Glomerular visceral epithelial cell (primary cell): ENCODE measurements around the gene PCDHGA9.
A peak's percentile ranks its signal among the peaks of the same experiment; 100 is the strongest.
"Not testable (repeated sequence)": the region's sequence is repeated elsewhere in the genome, so short reads cannot be mapped to it uniquely, and the experiment has no call there.

ENCODE experiments used
- DNase-seq: peaks from one replicate; pipeline ENCODE4 v3.0.0-alpha.2; 2016; ENCODE audit errors: extremely low spot score

PCDHGA9 gene

DNA sequence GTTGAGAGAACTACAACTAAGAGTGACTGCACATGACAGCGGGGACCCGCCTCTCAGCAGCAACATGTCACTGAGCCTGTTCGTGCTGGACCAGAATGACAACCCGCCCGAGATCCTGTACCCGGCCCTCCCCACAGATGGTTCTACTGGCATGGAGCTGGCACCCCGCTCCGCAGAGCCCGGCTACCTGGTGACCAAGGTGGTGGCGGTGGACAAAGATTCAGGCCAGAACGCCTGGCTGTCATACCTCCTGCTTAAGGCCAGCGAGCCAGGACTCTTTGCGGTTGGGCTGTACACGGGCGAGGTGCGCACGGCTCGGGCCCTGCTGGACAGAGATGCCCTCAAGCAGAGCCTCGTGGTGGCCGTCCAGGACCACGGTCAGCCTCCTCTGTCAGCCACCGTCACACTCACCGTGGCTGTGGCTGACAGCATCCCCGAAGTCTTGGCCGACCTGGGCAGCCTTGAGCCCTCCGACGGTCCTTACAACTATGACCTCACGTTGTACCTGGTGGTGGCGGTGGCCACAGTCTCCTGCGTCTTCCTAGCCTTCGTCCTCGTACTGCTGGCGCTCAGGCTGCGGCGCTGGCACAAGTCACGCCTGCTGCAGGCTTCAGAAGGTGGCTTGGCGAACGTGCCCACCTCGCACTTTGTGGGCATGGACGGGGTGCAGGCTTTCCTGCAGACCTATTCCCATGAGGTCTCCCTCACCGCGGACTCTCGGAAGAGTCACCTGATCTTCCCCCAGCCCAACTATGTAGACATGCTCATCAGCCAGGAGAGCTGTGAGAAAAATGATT lies 17.9 kb upstream of the PCDHGA9 start:
- DNase-seq: no peak

DNA sequence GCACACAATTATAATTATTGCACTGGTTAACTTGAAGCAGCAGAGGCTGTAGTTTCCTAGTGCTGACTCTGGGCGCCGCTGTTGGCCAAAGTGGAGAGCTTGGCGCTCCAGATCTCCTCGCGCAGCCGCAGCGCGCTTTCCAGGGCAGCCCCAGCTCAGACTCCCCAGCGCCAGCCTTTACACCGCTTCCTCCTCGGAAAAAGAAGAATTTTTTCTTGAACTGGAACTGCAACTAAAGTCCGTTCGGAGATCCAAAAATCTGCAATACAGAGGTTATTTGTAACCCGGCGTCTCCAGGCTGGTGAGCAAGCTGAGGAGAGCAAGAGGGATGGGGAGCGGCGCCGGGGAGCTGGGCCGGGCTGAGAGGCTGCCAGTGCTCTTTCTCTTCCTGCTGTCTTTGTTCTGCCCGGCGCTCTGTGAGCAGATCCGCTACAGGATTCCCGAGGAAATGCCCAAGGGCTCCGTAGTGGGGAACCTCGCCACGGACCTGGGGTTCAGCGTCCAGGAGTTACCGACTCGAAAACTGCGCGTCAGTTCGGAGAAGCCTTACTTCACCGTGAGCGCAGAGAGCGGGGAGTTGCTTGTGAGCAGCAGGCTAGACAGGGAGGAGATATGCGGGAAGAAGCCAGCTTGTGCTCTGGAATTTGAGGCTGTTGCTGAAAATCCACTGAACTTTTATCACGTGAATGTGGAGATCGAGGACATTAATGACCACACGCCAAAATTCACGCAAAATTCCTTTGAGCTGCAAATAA lies 14.8 kb upstream of the PCDHGA9 start, which contains the start of gene PCDHGB4:
PCDHGB4 (plus strand) TSS at position 142 of the 755 bp plus-strand sequence; CDS start at position 329, 187 bp downstream.
- DNase-seq: not testable (repeated sequence)

DNA sequence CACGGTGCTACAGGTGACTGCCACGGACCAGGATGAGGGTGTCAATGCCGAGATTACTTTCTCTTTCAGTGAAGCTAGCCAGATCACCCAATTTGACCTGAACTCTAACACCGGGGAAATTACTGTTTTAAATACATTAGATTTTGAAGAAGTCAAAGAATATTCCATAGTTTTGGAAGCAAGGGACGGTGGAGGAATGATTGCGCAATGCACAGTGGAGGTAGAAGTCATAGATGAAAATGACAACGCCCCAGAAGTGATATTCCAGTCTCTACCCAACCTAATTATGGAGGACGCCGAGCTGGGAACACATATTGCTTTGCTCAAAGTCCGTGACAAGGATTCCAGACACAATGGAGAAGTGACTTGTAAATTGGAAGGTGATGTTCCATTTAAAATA lies 13.9 kb upstream of the PCDHGA9 start:
- no peak for DNase-seq

DNA sequence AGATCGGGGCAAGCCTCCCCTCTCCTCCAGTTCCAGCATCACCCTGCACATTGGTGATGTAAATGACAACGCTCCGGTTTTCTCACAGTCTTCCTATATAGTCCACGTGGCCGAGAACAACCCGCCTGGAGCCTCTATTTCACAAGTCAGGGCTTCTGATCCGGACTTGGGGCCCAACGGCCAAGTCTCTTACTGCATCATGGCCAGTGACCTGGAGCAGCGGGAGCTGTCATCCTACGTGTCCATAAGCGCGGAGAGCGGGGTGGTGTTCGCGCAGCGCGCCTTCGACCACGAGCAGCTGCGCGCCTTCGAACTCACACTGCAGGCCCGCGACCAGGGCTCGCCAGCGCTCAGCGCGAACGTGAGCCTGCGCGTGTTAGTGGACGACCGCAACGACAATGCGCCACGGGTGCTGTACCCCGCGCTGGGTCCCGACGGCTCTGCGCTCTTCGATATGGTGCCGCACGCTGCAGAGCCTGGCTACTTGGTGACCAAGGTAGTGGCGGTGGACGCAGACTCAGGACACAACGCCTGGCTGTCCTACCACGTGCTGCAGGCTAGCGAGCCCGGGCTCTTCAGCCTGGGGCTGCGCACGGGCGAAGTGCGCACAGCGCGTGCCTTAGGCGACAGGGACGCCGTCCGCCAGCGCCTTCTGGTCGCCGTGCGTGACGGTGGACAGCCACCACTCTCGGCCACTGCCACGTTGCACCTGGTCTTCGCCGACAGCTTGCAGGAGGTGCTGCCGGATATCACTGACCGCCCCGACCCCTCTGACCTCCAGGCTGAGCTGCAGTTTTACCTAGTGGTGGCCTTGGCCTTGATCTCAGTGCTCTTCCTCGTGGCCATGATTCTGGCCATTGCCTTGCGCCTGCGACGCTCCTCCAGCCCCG lies 13.2 kb upstream of the PCDHGA9 start:
- no peak for DNase-seq

DNA sequence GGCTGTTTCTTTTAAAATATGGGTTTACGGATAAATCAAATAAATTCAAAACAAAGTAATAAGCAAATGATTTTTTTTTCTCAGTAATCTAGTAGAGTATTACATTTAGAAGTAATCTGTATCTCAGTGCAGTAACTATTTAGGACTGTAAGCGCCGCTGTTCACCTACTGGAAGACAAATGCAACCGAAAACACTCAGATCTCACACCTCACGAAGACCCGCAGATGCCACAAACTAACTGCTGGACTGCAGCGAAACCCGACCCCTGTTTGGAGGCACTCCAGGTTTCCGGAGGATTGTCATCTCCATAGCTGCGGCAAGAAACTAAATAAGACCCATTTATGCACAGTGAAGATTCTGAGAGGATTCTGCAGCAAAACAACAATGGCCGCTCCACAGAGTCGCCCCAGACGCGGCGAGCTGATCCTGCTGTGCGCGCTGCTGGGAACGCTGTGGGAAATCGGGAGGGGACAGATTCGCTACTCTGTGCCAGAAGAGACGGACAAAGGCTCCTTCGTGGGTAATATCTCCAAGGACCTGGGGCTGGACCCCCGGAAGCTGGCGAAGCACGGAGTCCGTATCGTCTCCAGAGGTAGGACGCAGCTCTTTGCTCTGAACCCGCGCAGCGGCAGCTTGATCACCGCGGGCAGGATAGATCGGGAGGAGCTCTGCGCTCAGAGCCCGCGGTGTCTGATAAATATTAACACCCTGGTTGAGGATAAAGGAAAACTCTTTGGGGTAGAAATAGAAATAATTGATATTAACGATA lies 10.0 kb upstream of the PCDHGA9 start, which contains the start of gene PCDHGA8:
PCDHGA8 (plus strand) TSS at position 205 of the 770 bp plus-strand sequence; CDS start at position 386, 181 bp downstream.
- DNase-seq: no peak

DNA sequence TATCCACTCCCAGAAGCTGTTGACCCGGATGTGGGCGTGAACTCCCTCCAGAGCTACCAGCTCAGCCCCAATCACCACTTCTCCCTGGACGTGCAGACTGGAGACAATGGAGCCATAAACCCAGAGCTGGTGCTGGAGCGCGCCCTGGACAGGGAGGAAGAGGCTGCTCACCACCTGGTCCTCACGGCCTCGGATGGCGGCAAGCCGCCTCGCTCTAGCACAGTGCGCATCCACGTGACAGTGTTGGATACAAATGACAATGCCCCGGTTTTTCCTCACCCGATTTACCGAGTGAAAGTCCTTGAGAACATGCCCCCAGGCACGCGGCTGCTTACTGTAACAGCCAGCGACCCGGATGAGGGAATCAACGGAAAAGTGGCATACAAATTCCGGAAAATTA lies 9.3 kb upstream of the PCDHGA9 start:
- DNase-seq: no peak

DNA sequence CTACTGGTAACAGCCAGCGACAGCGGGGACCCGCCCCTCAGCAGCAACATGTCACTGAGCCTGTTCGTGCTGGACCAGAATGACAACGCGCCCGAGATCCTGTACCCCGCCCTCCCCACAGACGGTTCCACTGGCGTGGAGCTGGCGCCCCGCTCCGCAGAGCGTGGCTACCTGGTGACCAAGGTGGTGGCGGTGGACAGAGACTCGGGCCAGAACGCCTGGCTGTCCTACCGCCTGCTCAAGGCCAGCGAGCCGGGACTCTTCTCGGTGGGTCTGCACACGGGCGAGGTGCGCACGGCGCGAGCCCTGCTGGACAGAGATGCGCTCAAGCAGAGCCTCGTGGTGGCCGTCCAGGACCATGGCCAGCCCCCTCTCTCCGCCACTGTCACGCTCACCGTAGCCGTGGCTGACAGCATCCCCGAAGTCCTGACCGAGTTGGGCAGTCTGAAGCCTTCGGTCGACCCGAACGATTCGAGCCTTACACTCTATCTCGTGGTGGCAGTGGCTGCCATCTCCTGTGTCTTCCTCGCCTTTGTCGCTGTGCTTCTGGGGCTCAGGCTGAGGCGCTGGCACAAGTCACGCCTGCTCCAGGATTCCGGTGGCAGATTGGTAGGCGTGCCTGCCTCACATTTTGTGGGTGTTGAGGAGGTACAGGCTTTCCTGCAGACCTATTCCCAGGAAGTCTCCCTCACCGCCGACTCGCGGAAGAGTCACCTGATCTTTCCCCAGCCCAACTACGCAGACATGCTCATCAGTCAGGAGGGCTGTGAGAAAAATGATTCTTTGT lies 8.0 kb upstream of the PCDHGA9 start:
- DNase-seq: not testable (repeated sequence)

DNA sequence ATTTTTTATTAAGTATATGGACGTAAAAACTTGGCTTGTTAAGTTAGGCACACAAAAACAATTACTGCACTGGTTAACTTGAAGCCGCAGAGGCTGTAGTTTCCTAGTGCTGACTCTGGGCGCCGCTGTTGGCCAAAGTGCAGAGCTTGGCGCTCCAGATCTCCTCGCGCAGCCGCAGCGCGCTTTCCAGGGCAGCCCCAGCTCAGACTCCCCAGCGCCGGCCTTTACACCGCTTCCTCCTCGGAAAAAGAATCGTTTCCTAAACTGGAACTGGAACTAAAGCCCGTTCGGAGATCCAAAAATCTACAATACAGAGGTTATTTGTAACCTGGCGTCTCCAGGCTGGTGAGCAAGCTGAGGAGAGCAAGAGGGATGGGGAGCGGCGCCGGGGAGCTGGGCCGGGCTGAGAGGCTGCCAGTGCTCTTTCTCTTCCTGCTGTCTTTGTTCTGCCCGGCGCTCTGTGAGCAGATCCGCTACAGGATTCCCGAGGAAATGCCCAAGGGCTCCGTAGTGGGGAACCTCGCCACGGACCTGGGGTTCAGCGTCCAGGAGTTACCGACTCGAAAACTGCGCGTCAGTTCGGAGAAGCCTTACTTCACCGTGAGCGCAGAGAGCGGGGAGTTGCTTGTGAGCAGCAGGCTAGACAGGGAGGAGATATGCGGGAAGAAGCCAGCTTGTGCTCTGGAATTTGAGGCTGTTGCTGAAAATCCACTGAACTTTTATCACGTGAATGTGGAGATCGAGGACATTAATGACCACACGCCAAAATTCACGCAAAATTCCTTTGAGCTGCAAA lies 4.6 kb upstream of the PCDHGA9 start, which contains the start of gene PCDHGB5:
PCDHGB5 (plus strand) TSS at position 192 of the 796 bp plus-strand sequence; CDS start at position 373, 181 bp downstream.
- peak; percentile 61 for DNase-seq

DNA sequence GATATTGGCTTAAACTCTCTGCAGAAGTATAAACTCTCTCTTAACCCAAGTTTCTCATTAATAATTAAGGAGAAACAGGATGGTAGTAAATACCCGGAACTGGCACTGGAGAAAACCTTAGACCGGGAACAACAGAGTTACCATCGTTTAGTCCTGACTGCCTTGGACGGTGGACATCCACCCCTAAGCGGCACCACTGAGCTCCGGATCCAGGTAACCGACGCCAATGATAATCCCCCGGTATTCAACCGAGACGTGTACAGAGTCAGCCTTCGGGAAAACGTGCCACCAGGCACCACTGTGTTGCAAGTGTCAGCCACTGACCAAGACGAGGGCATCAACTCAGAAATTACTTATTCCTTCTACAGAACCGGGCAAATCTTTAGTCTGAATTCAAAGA lies 4.0 kb upstream of the PCDHGA9 start:
- DNase-seq: no peak

DNA sequence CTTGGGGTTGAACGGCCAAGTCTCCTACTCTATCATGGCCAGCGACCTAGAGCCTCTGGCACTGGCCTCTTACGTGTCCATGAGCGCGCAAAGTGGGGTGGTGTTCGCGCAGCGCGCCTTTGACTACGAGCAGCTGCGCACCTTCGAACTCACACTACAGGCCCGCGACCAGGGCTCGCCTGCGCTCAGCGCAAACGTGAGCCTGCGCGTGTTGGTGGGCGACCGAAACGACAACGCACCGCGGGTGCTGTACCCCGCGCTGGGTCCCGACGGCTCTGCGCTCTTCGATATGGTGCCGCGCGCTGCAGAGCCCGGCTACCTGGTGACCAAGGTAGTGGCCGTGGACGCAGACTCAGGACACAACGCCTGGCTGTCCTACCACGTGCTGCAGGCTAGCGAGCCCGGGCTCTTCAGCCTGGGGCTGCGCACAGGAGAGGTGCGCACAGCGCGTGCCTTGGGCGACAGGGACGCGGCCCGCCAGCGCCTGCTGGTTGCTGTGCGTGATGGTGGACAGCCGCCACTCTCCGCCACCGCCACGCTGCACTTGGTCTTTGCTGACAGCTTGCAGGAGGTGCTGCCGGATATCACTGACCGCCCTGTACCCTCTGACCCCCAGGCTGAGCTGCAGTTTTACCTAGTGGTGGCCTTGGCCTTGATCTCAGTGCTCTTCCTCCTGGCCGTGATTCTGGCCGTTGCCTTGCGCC lies 2.9 kb upstream of the PCDHGA9 start:
- no peak for DNase-seq

DNA sequence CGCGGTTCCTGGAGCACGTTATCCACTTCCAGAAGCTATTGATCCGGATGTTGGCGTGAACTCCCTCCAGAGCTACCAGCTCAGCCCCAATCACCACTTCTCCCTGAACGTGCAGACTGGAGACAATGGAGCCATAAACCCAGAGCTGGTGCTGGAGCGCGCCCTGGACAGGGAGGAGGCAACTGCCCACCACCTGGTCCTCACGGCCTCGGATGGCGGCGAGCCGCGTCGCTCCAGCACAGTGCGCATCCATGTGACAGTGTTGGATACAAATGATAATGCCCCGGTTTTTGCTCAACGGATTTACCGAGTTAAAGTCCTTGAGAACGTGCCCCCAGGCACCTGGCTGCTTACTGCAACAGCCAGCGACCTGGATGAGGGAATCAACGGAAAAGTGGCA lies 809 bp downstream of the PCDHGA9 start:
- no peak for DNase-seq

DNA sequence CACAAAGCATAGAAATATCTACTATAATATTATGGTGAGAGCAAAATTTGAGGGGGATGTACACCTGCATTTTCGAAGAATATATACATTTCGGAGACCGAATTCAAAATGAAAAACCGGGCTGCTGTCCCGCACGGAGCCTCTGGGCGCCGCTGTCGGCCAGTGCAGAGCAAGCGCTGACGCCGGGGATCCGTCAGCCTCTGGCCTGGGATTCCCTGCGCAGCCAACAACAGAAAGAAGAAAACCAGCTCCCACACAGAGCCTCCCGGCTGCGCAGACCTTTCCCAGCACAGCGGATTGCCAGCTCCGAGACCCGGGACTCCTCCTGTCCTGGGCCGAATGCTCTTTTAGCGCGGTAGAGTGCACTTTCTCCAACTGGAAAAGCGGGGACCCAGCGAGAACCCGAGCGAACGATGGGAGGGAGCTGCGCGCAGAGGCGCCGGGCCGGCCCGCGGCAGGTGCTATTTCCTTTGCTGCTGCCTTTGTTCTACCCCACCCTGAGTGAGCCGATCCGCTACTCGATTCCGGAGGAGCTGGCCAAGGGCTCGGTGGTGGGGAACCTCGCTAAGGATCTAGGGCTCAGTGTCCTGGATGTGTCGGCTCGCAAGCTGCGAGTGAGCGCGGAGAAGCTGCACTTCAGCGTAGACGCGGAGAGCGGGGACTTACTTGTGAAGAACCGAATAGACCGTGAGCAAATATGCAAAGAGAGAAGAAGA lies 5.4 kb downstream of the PCDHGA9 start, which contains the start of gene PCDHGB6:
PCDHGB6 (plus strand) TSS at position 232 of the 716 bp plus-strand sequence; CDS start at position 414, 182 bp downstream.
- DNase-seq: peak; percentile 71

DNA sequence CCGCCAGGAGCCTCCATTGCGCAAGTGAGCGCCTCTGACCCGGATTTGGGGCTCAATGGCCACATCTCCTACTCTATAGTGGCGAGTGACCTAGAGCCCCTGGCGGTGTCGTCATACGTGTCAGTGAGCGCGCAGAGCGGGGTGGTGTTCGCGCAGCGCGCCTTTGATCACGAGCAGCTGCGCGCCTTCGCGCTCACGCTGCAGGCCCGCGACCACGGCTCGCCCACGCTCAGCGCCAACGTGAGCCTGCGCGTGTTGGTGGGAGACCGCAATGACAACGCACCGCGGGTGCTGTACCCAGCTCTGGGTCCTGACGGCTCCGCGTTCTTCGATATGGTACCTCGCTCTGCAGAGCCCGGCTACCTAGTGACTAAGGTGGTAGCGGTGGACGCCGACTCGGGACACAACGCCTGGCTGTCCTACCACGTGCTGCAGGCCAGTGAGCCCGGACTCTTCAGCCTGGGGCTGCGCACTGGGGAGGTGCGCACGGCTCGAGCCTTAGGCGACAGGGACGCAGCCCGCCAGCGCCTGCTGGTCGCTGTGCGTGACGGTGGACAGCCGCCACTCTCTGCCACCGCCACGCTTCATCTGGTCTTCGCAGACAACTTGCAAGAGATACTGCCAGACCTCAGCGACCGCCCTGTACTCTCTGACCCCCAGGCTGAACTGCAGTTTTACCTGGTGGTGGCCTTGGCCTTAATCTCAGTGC lies 7.2 kb downstream of the PCDHGA9 start:
- no peak for DNase-seq

DNA sequence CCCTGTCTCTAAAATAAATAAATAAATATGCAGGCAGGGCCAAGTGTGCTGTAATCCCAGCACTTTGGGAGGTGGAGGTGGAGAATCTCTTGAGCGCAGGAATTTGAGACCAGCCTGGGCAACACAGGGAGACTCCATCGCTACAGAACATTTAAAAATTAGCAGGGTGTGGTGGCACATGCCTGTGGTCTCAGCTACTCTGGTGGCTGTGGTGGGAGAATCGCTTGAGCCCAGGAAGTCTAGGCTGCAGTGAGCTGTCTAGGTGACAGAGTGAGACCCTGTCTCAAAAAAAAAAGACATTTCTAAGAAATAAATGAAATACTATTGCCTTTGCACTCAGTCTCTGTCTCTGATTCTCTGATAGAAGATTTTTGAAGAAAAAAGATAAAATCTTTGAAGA lies 9.0 kb downstream of the PCDHGA9 start:
- no peak for DNase-seq

DNA sequence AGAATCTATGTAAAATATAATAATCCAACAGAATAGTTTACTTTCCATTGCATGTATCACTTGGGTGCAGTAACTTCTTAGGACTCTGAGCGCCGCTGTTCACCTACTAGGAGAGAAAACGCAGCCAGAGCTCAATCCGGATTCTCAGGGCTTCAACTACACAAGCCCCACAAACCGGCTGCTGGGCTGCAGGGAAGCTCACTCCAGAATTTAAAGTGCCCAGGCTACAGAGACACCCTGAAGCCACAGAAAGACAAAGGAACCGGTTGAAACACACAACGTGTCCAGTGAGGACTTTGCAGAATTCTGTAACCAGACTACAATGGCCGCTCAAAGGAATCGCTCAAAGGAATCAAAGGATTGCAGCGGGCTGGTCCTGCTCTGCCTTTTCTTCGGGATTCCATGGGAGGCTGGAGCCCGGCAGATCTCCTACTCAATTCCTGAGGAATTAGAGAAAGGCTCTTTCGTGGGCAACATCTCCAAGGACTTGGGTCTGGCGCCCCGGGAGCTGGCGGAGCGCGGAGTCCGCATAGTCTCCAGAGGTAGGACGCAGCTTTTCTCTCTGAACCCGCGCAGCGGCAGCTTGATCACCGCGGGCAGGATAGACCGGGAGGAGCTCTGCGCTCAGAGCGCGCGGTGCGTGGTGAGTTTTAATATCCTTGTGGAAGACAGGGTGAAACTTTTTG lies 10.4 kb downstream of the PCDHGA9 start, which contains the start of gene PCDHGA10:
PCDHGA10 (plus strand) TSS at position 134 of the 686 bp plus-strand sequence; CDS start at position 323, 189 bp downstream.
- peak; percentile 59 for DNase-seq

DNA sequence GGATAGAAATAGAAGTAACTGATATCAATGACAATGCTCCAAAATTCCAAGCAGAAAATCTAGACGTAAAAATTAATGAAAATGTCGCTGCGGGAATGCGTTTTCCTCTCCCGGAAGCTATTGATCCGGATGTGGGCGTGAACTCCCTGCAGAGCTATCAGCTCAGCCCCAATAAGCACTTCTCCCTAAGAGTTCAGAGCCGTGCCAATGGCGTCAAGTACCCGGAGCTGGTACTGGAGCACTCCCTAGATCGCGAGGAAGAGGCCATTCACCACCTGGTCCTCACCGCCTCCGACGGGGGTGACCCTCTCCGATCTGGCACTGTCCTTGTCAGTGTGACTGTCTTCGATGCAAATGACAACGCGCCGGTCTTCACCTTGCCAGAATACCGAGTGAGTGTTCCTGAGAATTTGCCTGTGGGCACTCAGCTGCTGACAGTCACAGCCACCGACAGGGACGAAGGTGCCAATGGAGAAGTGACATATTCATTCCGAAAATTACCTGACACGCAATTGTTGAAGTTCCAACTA lies 11.0 kb downstream of the PCDHGA9 start:
- DNase-seq: no peak
